ENCODE data around the gene CEP290. TPM values are rescaled to one million over a fixed set of nuclear protein-coding genes. Genes with fewer than 3 reads are reported as not detected.

The CEP290 gene
- total RNA-seq, 1 experiment from 2014 or later, result 9.6 TPM

DNA sequence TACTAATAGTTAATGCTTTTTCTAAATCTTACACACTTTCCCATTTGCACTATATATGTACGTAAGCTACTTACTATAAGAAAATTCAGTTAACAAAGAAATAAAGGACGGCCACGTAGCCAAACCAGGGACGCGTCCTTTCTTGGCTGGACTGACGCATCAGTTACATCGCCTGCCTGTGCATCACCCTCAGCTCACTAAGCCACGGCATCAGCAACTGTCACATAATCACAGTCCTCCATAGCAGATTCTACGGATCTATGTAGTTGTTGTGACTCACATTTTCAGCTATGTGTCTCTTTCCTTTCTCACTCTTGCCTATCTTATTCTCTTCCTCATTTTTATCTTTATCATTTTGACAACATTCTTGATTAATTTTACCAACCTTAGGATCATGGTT is 74.6 kb downstream of the CEP290 start:
- H3K4me1 Mint-ChIP-seq, result no peaks in the 10 kb centered on the region
- CTCF ChIA-PET, result no interaction called here
- H3K27ac Mint-ChIP-seq, result no peak overlapping the region
- DNase-seq (ENCODE audit: low spot score) (no peak), ATAC-seq (no peak)
- H3K36me3 Mint-ChIP-seq, result no peaks in the 10 kb centered on the region
- no peaks in the 10 kb centered on the region for H3K9me3 Mint-ChIP-seq
- TF ChIP-seq, protein P1, sequence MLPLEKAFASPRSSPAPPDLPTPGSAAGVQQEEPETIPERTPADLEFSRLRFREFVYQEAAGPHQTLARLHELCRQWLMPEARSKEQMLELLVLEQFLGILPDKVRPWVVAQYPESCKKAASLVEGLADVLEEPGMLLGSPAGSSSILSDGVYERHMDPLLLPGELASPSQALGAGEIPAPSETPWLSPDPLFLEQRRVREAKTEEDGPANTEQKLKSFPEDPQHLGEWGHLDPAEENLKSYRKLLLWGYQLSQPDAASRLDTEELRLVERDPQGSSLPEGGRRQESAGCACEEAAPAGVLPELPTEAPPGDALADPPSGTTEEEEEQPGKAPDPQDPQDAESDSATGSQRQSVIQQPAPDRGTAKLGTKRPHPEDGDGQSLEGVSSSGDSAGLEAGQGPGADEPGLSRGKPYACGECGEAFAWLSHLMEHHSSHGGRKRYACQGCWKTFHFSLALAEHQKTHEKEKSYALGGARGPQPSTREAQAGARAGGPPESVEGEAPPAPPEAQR (CRISPR knock-in tag; IDR thresholded peaks at IDR 0.05), result no peak
- no peak for TF ChIP-seq IRF1 (CRISPR knock-in tag; IDR thresholded peaks at IDR 0.05)
- TF ChIP-seq, protein P2, sequence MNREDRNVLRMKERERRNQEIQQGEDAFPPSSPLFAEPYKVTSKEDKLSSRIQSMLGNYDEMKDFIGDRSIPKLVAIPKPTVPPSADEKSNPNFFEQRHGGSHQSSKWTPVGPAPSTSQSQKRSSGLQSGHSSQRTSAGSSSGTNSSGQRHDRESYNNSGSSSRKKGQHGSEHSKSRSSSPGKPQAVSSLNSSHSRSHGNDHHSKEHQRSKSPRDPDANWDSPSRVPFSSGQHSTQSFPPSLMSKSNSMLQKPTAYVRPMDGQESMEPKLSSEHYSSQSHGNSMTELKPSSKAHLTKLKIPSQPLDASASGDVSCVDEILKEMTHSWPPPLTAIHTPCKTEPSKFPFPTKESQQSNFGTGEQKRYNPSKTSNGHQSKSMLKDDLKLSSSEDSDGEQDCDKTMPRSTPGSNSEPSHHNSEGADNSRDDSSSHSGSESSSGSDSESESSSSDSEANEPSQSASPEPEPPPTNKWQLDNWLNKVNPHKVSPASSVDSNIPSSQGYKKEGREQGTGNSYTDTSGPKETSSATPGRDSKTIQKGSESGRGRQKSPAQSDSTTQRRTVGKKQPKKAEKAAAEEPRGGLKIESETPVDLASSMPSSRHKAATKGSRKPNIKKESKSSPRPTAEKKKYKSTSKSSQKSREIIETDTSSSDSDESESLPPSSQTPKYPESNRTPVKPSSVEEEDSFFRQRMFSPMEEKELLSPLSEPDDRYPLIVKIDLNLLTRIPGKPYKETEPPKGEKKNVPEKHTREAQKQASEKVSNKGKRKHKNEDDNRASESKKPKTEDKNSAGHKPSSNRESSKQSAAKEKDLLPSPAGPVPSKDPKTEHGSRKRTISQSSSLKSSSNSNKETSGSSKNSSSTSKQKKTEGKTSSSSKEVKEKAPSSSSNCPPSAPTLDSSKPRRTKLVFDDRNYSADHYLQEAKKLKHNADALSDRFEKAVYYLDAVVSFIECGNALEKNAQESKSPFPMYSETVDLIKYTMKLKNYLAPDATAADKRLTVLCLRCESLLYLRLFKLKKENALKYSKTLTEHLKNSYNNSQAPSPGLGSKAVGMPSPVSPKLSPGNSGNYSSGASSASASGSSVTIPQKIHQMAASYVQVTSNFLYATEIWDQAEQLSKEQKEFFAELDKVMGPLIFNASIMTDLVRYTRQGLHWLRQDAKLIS (CRISPR knock-in tag; IDR thresholded peaks at IDR 0.05; ENCODE audit: borderline replicate concordance), result no peak
- no peak for TF ChIP-seq RORB (CRISPR knock-in tag; IDR thresholded peaks at IDR 0.05)
- no peak for TF ChIP-seq ELF4 (CRISPR knock-in tag; IDR thresholded peaks at IDR 0.05; ENCODE audit: low read depth)
- TF ChIP-seq CREM (CRISPR knock-in tag; IDR thresholded peaks at IDR 0.05), result no peak
- no peak for TF ChIP-seq SOX15 (CRISPR knock-in tag; IDR thresholded peaks at IDR 0.05)
- no peak for TF ChIP-seq USF2 (CRISPR knock-in tag; IDR thresholded peaks at IDR 0.05)
- no peak for TF ChIP-seq ZNF671 (CRISPR knock-in tag; IDR thresholded peaks at IDR 0.05)
- TF ChIP-seq CTCF (IDR thresholded peaks at IDR 0.05), result no peak
- no peak for TF ChIP-seq NFATC4 (CRISPR knock-in tag; IDR thresholded peaks at IDR 0.05)
- H3K4me3 Mint-ChIP-seq, result no peak overlapping the region
- POLR2A ChIA-PET, result no interaction called here
- no peaks in the 10 kb centered on the region for H3K27me3 Mint-ChIP-seq (ENCODE audit: low read depth)

- POLR2A ChIA-PET, result no interaction called here
- DNase-seq (ENCODE audit: low spot score) (no peak), ATAC-seq (no peak)
- H3K27ac Mint-ChIP-seq, result no peak overlapping the region
- no peaks in the 10 kb centered on the region for H3K4me1 Mint-ChIP-seq
- peaks cover 8% of the 10 kb centered on the region; the same call in 1 of the 2 replicates for H3K36me3 Mint-ChIP-seq
- H3K9me3 Mint-ChIP-seq, result no peaks in the 10 kb centered on the region
- CTCF ChIA-PET, result no interaction called here
- no peak overlapping the region for H3K4me3 Mint-ChIP-seq
- no peaks in the 10 kb centered on the region for H3K27me3 Mint-ChIP-seq (ENCODE audit: low read depth)
- TF ChIP-seq FOXP1 (CRISPR knock-in tag; IDR thresholded peaks at IDR 0.05; ENCODE audit: borderline replicate concordance) (no peak), SP1 (CRISPR knock-in tag; conservative IDR thresholded peaks at IDR 0.05) (no peak), CTCF (IDR thresholded peaks at IDR 0.05) (no peak), GRHL2 (CRISPR knock-in tag; IDR thresholded peaks at IDR 0.05; ENCODE audit: insufficient replicate concordance, severe bottlenecking) (no peak), ETV6 (CRISPR knock-in tag; IDR thresholded peaks at IDR 0.05) (no peak), RELA (CRISPR knock-in tag; IDR thresholded peaks at IDR 0.05; ENCODE audit: borderline replicate concordance) (no peak), EMX1 (CRISPR knock-in tag; IDR thresholded peaks at IDR 0.05) (no peak), NR1H2 (CRISPR knock-in tag; IDR thresholded peaks at IDR 0.05) (no peak), SMAD4 (CRISPR knock-in tag; IDR thresholded peaks at IDR 0.05) (no peak), CDX4 (CRISPR knock-in tag; IDR thresholded peaks at IDR 0.05; ENCODE audit: borderline replicate concordance) (no peak), GABPB1 (CRISPR knock-in tag; IDR thresholded peaks at IDR 0.05) (no peak), NFYB (CRISPR knock-in tag; conservative IDR thresholded peaks at IDR 0.05; ENCODE audit: low read depth) (no peak), NFE2L1 (CRISPR knock-in tag; IDR thresholded peaks at IDR 0.05) (no peak)
- TF ChIP-seq, protein P3, sequence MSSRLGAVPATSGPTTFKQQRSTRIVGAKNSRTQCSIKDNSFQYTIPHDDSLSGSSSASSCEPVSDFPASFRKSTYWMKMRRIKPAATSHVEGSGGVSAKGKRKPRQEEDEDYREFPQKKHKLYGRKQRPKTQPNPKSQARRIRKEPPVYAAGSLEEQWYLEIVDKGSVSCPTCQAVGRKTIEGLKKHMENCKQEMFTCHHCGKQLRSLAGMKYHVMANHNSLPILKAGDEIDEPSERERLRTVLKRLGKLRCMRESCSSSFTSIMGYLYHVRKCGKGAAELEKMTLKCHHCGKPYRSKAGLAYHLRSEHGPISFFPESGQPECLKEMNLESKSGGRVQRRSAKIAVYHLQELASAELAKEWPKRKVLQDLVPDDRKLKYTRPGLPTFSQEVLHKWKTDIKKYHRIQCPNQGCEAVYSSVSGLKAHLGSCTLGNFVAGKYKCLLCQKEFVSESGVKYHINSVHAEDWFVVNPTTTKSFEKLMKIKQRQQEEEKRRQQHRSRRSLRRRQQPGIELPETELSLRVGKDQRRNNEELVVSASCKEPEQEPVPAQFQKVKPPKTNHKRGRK (CRISPR knock-in tag; IDR thresholded peaks at IDR 0.05; ENCODE audit: borderline replicate concordance), result no peak
Observed at GRCh38 chr12:88063375-88063774, 78.5 kb downstream of the CEP290 start.

Measured in WTC11 (cell line).